ENCODE results near the gene FOXF1.

FOXF1 gene

GRCh38 chr16:86496929-86497461 lies 13.3 kb upstream of the FOXF1 start:
- peaks cover 32% of the 10 kb centered on the region for H3K27me3 Mint-ChIP-seq
- H3K36me3 Mint-ChIP-seq: no peaks in the 10 kb centered on the region
- no peaks in the 10 kb centered on the region for H3K9me3 Mint-ChIP-seq
- ATAC-seq (ENCODE audit: low read depth) (no peak), DNase-seq (ENCODE audit: low spot score in 2 of 2) (no peak)
- H3K4me1 Mint-ChIP-seq: peaks cover 4% of the 10 kb centered on the region
- no peak overlapping the region for H3K27ac Mint-ChIP-seq
- H3K4me3 Mint-ChIP-seq: no peak overlapping the region

GRCh38 chr16:86497551-86498021 lies 12.7 kb upstream of the FOXF1 start:
- Mint-ChIP-seq H3K36me3 (no peaks in the 10 kb centered on the region), H3K27me3 (peaks cover 32% of the 10 kb centered on the region), H3K4me1 (peaks cover 4% of the 10 kb centered on the region), H3K27ac (no peak overlapping the region), H3K4me3 (no peak overlapping the region), H3K9me3 (no peaks in the 10 kb centered on the region)
- no peak for DNase-seq (ENCODE audit: low spot score in 2 of 2)
- ATAC-seq (ENCODE audit: low read depth): no peak

GRCh38 chr16:86498155-86498670 lies 12.1 kb upstream of the FOXF1 start:
- Mint-ChIP-seq H3K9me3 (no peaks in the 10 kb centered on the region), H3K36me3 (no peaks in the 10 kb centered on the region), H3K4me3 (no peak overlapping the region), H3K4me1 (peaks cover 4% of the 10 kb centered on the region), H3K27ac (no peak overlapping the region), H3K27me3 (peaks cover 32% of the 10 kb centered on the region)
- DNase-seq (ENCODE audit: low spot score in 2 of 2) (no peak), ATAC-seq (ENCODE audit: low read depth) (no peak)

- H3K4me1 Mint-ChIP-seq: peaks cover 2% of the 10 kb centered on the region
- peak overlapping the region; percentile 33 for H3K27ac Mint-ChIP-seq
- H3K27me3 Mint-ChIP-seq: peaks cover 32% of the 10 kb centered on the region
- no peak overlapping the region for H3K4me3 Mint-ChIP-seq
- no peaks in the 10 kb centered on the region for H3K9me3 Mint-ChIP-seq
- ATAC-seq (ENCODE audit: low read depth) (no peak), DNase-seq (ENCODE audit: low spot score in 2 of 2) (no peak)
- H3K36me3 Mint-ChIP-seq: no peaks in the 10 kb centered on the region
Measured at GRCh38 chr16:86498671-86499439, 11.5 kb upstream of the FOXF1 start.

- ATAC-seq (ENCODE audit: low read depth): no peak
- H3K36me3 Mint-ChIP-seq: no peaks in the 10 kb centered on the region
- no peak for DNase-seq (ENCODE audit: low spot score in 2 of 2)
- peak overlapping the region; percentile 33 for H3K27ac Mint-ChIP-seq
- no peaks in the 10 kb centered on the region for H3K9me3 Mint-ChIP-seq
- H3K4me1 Mint-ChIP-seq: peaks cover 2% of the 10 kb centered on the region
- H3K27me3 Mint-ChIP-seq: peaks cover 31% of the 10 kb centered on the region
- no peak overlapping the region for H3K4me3 Mint-ChIP-seq
Measured at GRCh38 chr16:86499440-86499786, 10.9 kb upstream of the FOXF1 start.

GRCh38 chr16:86499889-86500707 lies 10.2 kb upstream of the FOXF1 start:
- Mint-ChIP-seq H3K9me3 (no peaks in the 10 kb centered on the region), H3K4me3 (no peak overlapping the region), H3K27ac (no peak overlapping the region), H3K36me3 (no peaks in the 10 kb centered on the region), H3K4me1 (peaks cover 5% of the 10 kb centered on the region), H3K27me3 (peaks cover 38% of the 10 kb centered on the region)
- no peak for DNase-seq (ENCODE audit: low spot score in 2 of 2)
- no peak for ATAC-seq (ENCODE audit: low read depth)

GRCh38 chr16:86500708-86501510 lies 9.4 kb upstream of the FOXF1 start:
- H3K27ac Mint-ChIP-seq: no peak overlapping the region
- no peaks in the 10 kb centered on the region for H3K36me3 Mint-ChIP-seq
- no peaks in the 10 kb centered on the region for H3K9me3 Mint-ChIP-seq
- no peak for ATAC-seq (ENCODE audit: low read depth)
- no peak for DNase-seq (ENCODE audit: low spot score in 2 of 2)
- H3K4me3 Mint-ChIP-seq: no peak overlapping the region
- H3K4me1 Mint-ChIP-seq: peaks cover 8% of the 10 kb centered on the region
- H3K27me3 Mint-ChIP-seq: peaks cover 34% of the 10 kb centered on the region

- DNase-seq (ENCODE audit: low spot score in 2 of 2) (no peak), ATAC-seq (ENCODE audit: low read depth) (no peak)
- H3K9me3 Mint-ChIP-seq: no peaks in the 10 kb centered on the region
- H3K36me3 Mint-ChIP-seq: no peaks in the 10 kb centered on the region
- no peak overlapping the region for H3K27ac Mint-ChIP-seq
- H3K4me1 Mint-ChIP-seq: peaks cover 15% of the 10 kb centered on the region
- H3K4me3 Mint-ChIP-seq: no peak overlapping the region
- H3K27me3 Mint-ChIP-seq: peaks cover 44% of the 10 kb centered on the region
Measured at GRCh38 chr16:86501989-86502855, 8.1 kb upstream of the FOXF1 start.

GRCh38 chr16:86502856-86503748 lies 7.2 kb upstream of the FOXF1 start:
- Mint-ChIP-seq H3K27ac (no peak overlapping the region), H3K9me3 (no peaks in the 10 kb centered on the region), H3K27me3 (peaks cover 50% of the 10 kb centered on the region), H3K4me1 (peaks cover 21% of the 10 kb centered on the region), H3K36me3 (no peaks in the 10 kb centered on the region), H3K4me3 (no peak overlapping the region)
- DNase-seq (ENCODE audit: low spot score in 2 of 2) (no peak), ATAC-seq (ENCODE audit: low read depth) (no peak)

- DNase-seq (ENCODE audit: low spot score in 2 of 2) (no peak), ATAC-seq (ENCODE audit: low read depth) (no peak)
- peaks cover 49% of the 10 kb centered on the region for H3K27me3 Mint-ChIP-seq
- H3K4me1 Mint-ChIP-seq: peaks cover 21% of the 10 kb centered on the region
- no peak overlapping the region for H3K27ac Mint-ChIP-seq
- no peaks in the 10 kb centered on the region for H3K36me3 Mint-ChIP-seq
- no peaks in the 10 kb centered on the region for H3K9me3 Mint-ChIP-seq
- no peak overlapping the region for H3K4me3 Mint-ChIP-seq
Measured at GRCh38 chr16:86503830-86504229, 6.5 kb upstream of the FOXF1 start.

GRCh38 chr16:86504315-86505184 lies 5.8 kb upstream of the FOXF1 start:
- Mint-ChIP-seq H3K4me3 (no peak overlapping the region), H3K4me1 (peaks cover 23% of the 10 kb centered on the region), H3K27ac (no peak overlapping the region), H3K27me3 (peaks cover 50% of the 10 kb centered on the region), H3K36me3 (no peaks in the 10 kb centered on the region), H3K9me3 (no peaks in the 10 kb centered on the region)
- DNase-seq (ENCODE audit: low spot score in 2 of 2): no peak
- no peak for ATAC-seq (ENCODE audit: low read depth)
